K562 (cell line): ENCODE measurements around the gene NRTN. TPM values are rescaled to one million over a fixed set of nuclear protein-coding genes. Genes with fewer than 3 reads are reported as not detected.

ENCODE experiments used
- HMG20A ChIP-seq: fragments of 450-650 bp; formaldehyde crosslinking; conservative IDR thresholded peaks from 2 replicates; pipeline ENCODE4 v1.4.0; 2020; ENCODE audit warnings: mild to moderate bottlenecking, mixed read lengths
- NR3C1 ChIP-seq: sonication (generic); formaldehyde crosslinking; IDR thresholded peaks from 2 replicates; pipeline ENCODE4 v1.8.1; 2022; ENCODE audit warnings: missing genetic modification reagents
- POLR2G ChIP-seq: fragments of 200-400 bp; formaldehyde crosslinking; IDR thresholded peaks from 2 replicates; pipeline ENCODE4 v1.6.1; 2017; ENCODE audit warnings: low read depth, mild to moderate bottlenecking, antibody characterized with exemption, low read length, moderate library complexity
- RBM22 ChIP-seq: fragments of 200-400 bp; formaldehyde crosslinking; IDR thresholded peaks from 2 replicates; pipeline ENCODE4 v1.6.1; 2018; ENCODE audit warnings: low read length, low read depth; ENCODE audit not compliant: poor library complexity, severe bottlenecking
- TCF15 ChIP-seq: fragments of 250-450 bp; sonication (Bioruptor Pico); IDR thresholded peaks from 2 replicates; pipeline ENCODE4 v1.8.0; 2022; ENCODE audit warnings: moderate library complexity, mild to moderate bottlenecking, inconsistent platforms
- TCF3 ChIP-seq: sonication (generic); formaldehyde crosslinking; IDR thresholded peaks from 2 replicates; pipeline ENCODE4 v1.4.0; 2020; ENCODE audit warnings: mild to moderate bottlenecking, missing genetic modification reagents
- ZBTB17 ChIP-seq: fragments of 450-650 bp; formaldehyde crosslinking; IDR thresholded peaks from 2 replicates; pipeline ENCODE4 v1.4.0; 2020; ENCODE audit warnings: mild to moderate bottlenecking
- polyA plus RNA-seq, 8 experiments: library from polyadenylated mRNA; depleted of rRNA in 4 of 8; stranded (reverse) in 5 of 8; unstranded in 3 of 8; fragments of >200 nt; fragmentation: Nextera tagmentation in 2 of 8; fragmentation: Illumina TruSeq in 1 of 8; extraction: Ambion mirVana in 2 of 8; extraction: Trizol in 1 of 8; gene quantifications; 2 replicates each; pipeline versions ENCODE4 v1.2.1 to v1.2.3, GENCODE V29; 2011 to 2014; ENCODE audit warnings: inconsistent platforms in 1 of 8, missing spikeins in 1 of 8
- total RNA-seq, 7 experiments: library from RNA; depleted of rRNA in 6 of 7; stranded (reverse); fragments of >200 nt in 6 of 7; fragmentation: Illumina TruSeq in 2 of 7; extraction: Trizol in 2 of 7; gene quantifications; 2 replicates each; pipeline versions ENCODE4 v1.2.1 to v1.2.3, GENCODE V29; 2011 to 2021; ENCODE audit warnings: low replicate concordance in 1 of 7
- TF ChIP-seq, protein P1 (sequence below): sonication (generic); formaldehyde crosslinking; IDR thresholded peaks from 2 replicates; pipeline ENCODE4 v1.8.1; 2023; ENCODE audit warnings: mild to moderate bottlenecking, missing genetic modification reagents

NRTN gene
- total and polyA plus RNA-seq, 9 of the 15 experiments (the other 6 are each of a cell fraction or from before 2014, with no cell fraction given), result 0.62 to 8.1 (median 1.6) TPM; not detected in 2

- 0 out of 2 replicates have a peak, but pooled peaks have one; percentile 40 for TF ChIP-seq NR3C1 (CRISPR knock-in tag)
- TF ChIP-seq TCF3, result no peak
- TF ChIP-seq HMG20A (CRISPR knock-in tag), result no peak
- no peak for TF ChIP-seq TCF15 (CRISPR knock-in tag)
- TF ChIP-seq, protein P1, sequence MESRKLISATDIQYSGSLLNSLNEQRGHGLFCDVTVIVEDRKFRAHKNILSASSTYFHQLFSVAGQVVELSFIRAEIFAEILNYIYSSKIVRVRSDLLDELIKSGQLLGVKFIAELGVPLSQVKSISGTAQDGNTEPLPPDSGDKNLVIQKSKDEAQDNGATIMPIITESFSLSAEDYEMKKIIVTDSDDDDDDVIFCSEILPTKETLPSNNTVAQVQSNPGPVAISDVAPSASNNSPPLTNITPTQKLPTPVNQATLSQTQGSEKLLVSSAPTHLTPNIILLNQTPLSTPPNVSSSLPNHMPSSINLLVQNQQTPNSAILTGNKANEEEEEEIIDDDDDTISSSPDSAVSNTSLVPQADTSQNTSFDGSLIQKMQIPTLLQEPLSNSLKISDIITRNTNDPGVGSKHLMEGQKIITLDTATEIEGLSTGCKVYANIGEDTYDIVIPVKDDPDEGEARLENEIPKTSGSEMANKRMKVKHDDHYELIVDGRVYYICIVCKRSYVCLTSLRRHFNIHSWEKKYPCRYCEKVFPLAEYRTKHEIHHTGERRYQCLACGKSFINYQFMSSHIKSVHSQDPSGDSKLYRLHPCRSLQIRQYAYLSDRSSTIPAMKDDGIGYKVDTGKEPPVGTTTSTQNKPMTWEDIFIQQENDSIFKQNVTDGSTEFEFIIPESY (CRISPR knock-in tag), result 0 out of 2 replicates have a peak, but pooled peaks have one; percentile 34
- TF ChIP-seq RBM22, result peak; percentile 6
- peak; percentile 74 for TF ChIP-seq POLR2G
- no peak for TF ChIP-seq ZBTB17 (CRISPR knock-in tag)
Measured at GRCh38 chr19:5787409-5788182, 17.3 kb upstream of the NRTN start (continued).
